NCI-H1092 (cell line): ENCODE measurements around the gene DAB2.
"Not testable (repeated sequence)": the region's sequence is repeated elsewhere in the genome, so short reads cannot be mapped to it uniquely, and the experiment has no call there.

Source experiments
- DNase-seq: peaks from one replicate; lab custom pipeline; 2025; lab: John Stamatoyannopoulos, UW

The DAB2 gene

DNA sequence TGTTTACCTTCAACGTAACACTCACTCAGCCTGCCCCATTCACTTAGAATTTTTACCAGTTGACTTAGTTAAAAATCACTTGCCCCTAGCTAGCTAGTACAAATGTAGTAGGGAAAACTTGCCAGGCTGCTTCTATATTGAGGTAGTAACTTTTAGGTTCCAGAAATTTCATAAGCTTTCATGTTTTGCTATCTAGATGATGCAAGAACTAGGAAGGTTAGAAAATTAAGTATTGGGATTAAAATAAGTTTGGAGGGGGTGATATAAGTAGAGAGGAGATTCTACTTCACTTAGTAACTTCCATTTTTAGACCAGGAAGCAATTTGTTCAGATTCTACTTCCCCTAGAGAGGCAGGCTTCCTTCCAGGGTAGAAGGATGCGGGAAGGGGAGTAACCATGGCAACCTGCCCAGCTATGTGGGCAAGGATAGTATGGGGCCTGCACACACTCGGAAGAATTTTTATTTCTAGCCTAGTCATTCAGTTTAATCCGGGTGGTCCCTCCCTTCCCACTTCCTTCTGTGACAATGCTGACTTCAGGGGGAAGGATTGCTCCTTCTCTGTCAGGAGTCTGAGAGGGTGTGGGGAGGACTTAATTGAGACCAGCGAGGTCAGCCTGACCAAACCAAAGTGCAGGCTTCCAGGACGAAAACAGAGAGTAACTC, 4.2 kb downstream of the DAB2 start:
- no peak for DNase-seq

DNA sequence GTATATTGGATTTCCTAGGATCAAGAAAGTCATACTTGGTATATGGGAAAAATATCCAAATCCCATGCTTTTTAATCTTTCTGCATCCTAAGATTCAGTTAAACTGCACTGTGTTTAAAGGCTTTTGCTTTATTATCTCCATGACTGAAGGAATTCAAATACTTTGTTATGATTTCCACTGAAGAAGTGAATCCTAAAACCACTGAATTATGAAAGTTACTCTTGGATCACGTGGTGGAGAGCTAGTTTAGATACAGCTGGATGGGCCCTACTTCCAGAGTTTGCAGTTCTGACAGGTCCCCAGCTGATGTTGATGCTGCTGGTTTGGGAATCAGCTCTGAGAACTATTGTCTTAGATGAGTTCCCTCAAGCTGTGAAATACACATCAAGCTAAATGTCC, 5.0 kb downstream of the DAB2 start:
- no peak for DNase-seq

DNA sequence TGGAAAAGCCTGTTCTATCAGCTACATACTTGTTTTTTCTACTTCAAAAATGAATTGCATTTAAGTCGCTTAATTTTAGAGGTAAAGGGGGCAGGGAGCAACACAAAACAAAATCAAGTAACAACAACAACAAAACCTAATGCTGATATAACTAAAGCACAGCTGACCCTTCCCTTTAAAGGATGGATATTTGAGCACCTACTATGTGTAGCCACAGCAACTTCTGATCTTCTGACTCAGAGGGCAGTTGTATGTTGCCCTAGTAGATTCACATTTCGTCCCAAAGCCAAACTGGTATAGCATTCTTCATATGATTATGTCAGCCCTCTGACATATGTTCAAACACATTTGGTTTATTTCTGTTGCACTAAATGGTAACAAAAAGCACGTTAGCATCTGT, 6.8 kb downstream of the DAB2 start:
- no peak for DNase-seq

DNA sequence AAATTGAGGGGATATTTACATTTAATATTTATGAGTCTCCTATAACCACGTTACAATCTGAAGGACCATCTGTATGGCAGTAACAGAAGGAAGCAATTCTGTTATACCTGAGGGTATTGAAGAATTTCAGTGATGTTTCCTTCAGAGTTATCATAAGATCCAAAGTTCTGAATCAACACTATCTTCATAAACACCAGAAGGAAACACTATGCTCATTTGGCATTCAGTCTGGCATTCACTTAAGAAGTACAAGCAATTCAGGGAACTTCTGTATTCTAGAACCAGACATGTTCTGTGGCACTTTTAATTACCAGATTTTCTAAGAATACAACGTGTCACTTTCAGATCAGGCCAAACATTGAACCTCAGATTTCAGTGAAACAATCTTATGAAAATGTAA, 9.6 kb downstream of the DAB2 start:
- no peak for DNase-seq

DNA sequence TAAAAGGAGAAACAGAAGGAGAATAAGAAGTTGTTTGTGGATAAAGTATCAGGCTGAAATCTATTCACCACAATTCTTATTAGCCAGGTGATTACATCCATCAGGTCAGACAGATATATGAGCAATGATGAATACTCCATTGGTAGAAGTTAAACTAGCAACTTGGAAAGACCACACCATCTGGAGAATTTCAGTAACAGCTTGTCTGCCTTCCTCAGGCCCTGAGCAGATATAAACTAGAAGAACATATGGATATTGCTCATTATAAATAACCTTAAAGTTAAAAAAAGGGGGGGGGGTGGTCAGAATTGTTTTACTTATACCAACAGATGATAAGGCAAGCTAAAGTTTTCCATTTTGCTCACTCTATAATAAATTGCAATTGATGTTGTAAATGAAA, 10.4 kb downstream of the DAB2 start:
- no peak for DNase-seq

DNA sequence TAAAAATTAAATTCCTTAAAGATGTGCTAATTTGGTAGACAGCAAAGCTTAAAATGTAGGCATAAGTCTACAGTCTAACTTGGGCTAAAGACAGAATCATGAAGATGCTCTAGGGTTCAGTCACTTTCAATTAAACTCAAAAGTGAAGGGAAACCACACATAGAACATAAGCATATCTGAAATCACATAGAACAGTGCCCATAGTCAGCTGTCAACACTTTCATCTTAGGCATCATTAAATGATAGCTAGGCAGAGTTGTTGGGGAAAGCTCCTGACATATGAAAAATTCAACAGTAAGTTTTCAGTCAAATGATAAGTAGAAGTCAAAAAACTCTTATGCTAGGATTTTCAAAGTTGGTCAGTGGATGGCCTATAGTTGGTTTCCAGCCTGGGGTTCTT, 11.0 kb downstream of the DAB2 start:
- DNase-seq: no peak

DNA sequence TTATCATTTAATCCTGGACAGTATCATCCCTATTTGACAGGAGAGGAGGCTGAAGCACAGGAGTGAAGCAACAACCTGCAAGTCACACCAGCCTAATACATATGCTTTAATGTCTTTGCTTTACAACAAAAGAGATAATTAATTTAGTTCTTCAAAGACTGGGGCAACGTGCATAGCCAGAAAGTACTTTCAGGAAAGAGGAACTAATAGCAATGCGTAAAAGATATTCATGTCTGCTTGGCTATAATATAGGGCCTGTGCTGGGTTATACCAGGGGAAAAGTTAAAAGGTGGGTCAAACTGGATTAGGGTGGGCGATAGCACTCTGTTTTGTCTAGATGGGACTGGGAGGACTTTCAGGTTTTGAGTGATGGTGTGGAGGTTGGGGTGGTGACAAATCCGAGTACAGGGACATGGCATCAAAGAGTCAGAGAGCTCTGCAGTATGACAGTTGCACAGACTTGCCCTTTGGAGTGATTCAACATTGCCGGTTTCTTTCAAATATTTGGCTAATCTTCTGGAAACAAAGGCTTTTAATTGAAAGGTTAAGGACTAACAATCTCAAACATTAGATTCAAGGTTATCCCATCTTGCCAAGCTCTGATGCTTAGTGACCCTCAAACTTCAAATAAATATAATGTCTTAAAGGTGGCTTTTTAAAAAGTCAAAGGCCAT, 11.9 kb downstream of the DAB2 start:
- no peak for DNase-seq

DNA sequence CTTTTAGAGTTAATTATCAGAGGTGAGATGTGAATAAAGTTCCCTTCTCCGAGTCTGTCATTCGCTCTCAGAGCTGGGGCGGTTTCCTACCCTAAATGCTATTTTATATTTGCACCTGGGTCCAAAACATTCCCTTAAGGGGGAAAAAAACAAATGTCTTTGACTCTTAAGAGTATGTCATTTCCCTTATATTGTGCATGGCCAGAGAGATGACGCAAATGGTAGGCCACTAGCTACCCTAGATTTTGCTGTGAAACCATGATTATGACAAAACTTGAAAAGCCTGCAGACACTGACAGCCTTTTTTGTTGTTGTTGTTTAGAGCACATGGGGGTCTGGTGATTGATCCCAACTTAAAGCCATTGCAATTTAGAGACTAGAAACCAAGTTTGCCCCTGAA, 12.8 kb downstream of the DAB2 start:
- no peak for DNase-seq

- no peak for DNase-seq
Measured at GRCh38 chr5:39411061-39411460, 13.7 kb downstream of the DAB2 start.

DNA sequence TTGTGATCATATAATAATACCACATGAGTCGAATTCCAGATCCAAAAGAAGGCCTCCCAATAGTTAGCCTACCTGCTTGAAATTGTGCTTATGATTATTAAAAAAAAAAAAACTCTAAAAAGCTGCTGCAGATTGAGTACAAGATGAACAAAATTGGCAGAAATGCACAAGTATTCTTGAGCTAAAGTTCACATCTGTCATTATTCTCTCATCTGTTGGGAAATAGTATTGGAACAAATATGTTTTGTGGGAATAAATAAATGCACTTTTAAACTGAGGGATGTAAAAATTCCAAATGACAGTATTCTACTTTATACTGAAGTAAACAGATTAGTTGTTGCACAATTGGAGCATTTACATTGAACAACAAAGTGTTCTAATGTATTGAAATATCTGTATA, 15.7 kb downstream of the DAB2 start:
- no peak for DNase-seq

DNA sequence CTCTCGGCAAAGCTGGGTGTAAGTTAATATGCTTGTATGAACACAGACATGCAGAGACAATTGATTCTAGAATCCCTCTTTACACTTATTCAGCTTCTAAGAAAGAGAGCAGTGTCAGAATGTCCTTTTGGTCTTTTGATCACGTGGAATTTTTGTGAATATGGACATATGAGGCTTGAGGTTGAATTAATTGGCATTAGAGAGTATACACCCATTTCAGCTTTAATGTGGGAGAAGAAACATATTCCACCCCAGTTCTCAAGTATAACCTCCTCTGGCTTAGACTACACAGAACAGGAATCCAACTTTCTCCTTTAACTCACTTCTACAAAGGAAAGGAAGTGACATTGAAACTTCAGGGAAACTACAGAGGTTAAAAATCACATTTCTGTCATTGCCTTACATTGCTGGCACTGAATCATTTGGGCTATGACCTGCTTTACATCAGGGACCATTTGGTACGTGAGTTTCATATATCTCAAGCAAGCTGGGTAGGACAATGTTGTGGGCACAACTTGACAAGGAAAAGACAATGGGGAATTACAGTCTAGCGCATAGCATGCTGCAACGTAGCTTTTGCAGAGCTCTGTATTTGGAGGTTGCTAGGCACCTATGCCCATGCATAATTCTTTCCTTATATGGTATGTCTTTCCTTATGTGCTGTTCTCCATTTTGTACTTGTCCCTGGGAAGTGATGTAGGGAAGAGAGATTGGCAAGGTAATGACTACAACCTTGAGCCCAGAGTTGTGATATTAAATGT, 19.5 kb downstream of the DAB2 start:
- DNase-seq: no peak

DNA sequence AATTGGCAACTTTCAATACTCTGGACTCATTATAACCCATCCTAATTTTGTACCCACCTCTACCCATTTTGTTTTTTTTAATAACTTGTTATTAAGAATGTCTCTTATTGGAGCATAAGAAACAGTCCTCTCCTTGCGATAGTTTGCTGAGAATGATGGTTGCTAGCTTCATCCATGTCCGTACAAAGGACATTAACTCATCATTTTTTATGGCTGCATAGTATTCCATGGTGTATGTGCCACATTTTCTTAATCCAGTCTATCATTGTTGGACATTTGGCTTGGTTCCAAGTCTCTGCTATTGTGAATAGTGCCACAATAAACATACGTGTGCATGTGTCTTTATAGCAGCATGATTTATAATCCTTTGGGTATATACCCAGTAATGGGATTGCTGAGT, 21.0 kb downstream of the DAB2 start:
- not testable (repeated sequence) for DNase-seq

DNA sequence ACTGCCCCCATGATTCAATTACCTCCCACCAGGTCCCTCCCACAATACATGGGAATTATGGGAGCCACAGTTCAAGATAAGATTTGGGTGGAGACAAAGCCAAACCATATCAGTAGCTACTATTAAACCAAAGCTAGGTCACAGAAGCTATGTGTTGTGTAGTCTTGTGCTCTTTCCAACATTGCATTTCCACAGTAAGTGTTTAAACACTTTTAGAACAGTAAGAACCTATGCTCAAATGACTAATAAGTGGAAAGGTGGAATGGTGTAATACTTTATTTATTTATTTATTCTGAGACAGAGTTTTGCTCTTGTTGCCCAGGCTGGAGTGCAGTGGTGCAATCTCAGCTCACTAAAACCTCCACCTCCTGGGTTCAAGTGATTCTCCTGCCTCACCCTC, 22.6 kb downstream of the DAB2 start:
- not testable (repeated sequence) for DNase-seq

DNA sequence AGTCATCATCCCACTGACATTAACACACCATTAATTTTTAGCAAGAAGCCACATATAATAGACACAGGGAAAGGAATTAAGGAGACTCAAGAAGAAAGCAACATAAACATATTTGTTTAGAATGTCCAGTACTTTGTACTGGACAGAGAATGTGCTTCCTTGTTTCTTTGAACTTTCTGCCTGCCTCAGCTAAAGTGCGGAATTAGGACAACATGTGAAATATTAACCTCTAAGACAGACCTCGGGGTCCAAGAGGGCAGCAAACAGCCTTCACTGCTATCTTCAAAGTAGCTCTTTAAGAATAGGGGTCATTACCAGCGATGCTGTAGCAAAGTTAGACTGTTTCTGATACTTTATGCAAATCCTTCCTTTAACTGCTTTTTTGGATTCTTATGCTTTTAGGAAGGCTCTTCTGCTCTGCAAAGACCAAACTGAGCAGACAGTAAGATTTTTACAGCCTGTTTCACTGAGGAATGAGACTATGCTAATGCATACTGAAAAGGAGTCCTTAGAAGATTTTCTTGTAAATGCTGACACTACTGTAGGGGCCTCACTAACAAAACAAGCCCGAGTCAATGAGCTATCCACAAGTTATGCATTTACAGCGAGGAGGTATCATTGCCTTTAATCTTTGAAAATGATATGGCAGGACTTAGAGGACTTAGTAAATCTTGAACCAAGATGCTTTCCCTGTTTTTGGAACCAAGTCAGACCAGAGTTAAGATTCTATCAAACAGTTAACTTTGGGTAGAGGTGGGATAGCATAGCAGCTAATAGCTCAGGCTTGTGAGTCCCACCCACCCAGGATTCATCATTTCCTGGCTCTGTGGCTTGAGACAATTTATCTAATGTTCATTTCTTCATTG, 23.8 kb downstream of the DAB2 start:
- no peak for DNase-seq

- no peak for DNase-seq
Measured at GRCh38 chr5:39399135-39400036, 25.4 kb downstream of the DAB2 start.

DNA sequence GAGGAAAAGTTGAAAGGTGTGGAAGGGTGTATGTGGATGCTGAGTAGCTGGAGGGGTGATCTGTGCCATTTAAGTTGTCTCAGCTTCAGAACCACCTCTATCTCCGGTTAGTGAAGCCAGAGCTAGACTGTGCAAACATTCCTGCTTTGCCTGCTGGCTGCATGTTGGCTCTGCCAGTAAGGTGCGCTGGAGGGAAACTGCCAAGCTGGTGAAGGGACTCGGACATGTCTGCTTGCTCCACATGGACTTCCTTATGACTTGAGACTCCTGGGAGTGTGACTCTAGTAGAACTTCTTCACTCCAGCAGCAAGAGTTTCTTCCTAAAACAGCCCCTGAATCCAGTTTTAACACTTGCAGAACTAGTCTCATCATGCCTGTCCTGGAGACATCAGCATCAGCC, 27.9 kb downstream of the DAB2 start:
- DNase-seq: no peak

GRCh38 chr5:39395521-39395920, 29.3 kb downstream of the DAB2 start:
- no peak for DNase-seq

DNA sequence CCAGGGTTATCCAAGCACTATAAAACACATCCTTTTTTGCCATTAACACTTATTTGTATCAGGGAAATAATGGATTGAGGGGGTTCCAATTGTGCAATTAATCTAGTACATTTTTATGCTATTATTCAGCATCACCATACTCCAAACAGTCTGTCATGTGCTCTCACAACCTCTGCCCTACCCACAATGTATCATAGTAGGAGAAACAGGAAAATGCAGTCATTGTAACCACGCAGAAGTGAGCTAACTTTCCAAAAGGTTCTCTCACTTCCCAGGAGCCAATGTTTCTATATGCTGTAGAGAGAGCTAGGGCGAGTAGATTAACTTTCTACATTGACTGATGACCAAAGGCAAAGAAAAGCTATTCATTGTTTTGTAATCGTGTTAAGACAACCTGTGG, 29.8 kb downstream of the DAB2 start:
- DNase-seq: no peak

DNA sequence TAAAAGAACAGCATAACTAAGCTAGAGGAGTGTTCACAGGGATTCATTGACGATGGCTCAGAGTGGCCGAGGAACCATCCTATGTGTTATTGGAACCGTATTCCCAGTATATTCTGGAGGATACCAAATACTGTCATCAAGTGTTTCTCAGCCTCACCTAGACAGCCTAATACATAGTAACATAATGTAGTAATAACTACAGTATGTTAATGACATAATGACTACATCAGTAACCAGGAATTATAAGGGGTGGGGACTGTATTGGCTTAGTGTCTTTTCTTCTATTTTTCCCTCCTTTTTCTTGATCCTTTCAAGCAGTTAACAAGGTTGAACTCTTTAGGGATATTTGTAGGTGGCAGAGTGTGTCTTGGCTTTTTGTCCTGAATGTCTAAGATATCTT, 33.8 kb downstream of the DAB2 start:
- DNase-seq: no peak

GRCh38 chr5:39387293-39387692, 37.5 kb downstream of the DAB2 start:
- no peak for DNase-seq

- no peak for DNase-seq
Measured at GRCh38 chr5:39384271-39384670, 40.5 kb downstream of the DAB2 start.
